Activated naive CD8-positive, alpha-beta T cell treated with anti-CD3 and anti-CD28 coated beads, Interleukin-2, amount 50 U/mL, for 16 hours (primary cell): ENCODE data around the gene RANBP10.

ENCODE experiments used
- DNase-seq: peaks from one replicate; pipeline ENCODE4 v3.0.0-alpha.2; 2020; ENCODE audit warnings: low read depth, low spot score

RANBP10 gene

GRCh38 chr16:67746846-67747245, 59.5 kb downstream of the RANBP10 start:
- DNase-seq: no peak

GRCh38 chr16:67741118-67741517, 65.2 kb downstream of the RANBP10 start:
- no peak for DNase-seq

- no peak for DNase-seq
Observed at GRCh38 chr16:67740391-67740790, 66.0 kb downstream of the RANBP10 start.

- no peak for DNase-seq
Observed at GRCh38 chr16:67736858-67737257, 69.5 kb downstream of the RANBP10 start.

GRCh38 chr16:67734731-67735201, 71.6 kb downstream of the RANBP10 start:
- no peak for DNase-seq

GRCh38 chr16:67733734-67734470, 72.5 kb downstream of the RANBP10 start:
- no peak for DNase-seq

- no peak for DNase-seq
Observed at GRCh38 chr16:67731753-67732095, 74.6 kb downstream of the RANBP10 start.

GRCh38 chr16:67731071-67731752, 75.1 kb downstream of the RANBP10 start:
- no peak for DNase-seq

GRCh38 chr16:67730326-67730725, 76.0 kb downstream of the RANBP10 start:
- DNase-seq: no peak

- no peak for DNase-seq
Observed at GRCh38 chr16:67729636-67730248, 76.6 kb downstream of the RANBP10 start.

- no peak for DNase-seq
Observed at GRCh38 chr16:67727521-67728485, 78.6 kb downstream of the RANBP10 start.

- DNase-seq: no peak
Observed at GRCh38 chr16:67726106-67727034, 80.0 kb downstream of the RANBP10 start.

GRCh38 chr16:67723911-67724305, 82.5 kb downstream of the RANBP10 start:
- DNase-seq: no peak

- no peak for DNase-seq
Observed at GRCh38 chr16:67723151-67723910, 83.0 kb downstream of the RANBP10 start.

GRCh38 chr16:67720236-67720635, 86.1 kb downstream of the RANBP10 start:
- DNase-seq: no peak

GRCh38 chr16:67719778-67720144, 86.6 kb downstream of the RANBP10 start:
- DNase-seq: no peak

- peak; percentile 94 for DNase-seq
Observed at GRCh38 chr16:67719048-67719777, 87.1 kb downstream of the RANBP10 start, which contains the start of gene GFOD2. Gene GFOD2, minus strand, starts transcription at chr16:67719316. Its CDS starts 33,601 bp downstream, at chr16:67685715.

- no peak for DNase-seq
Observed at GRCh38 chr16:67718668-67719047, 87.7 kb downstream of the RANBP10 start.

GRCh38 chr16:67716097-67716496, 90.3 kb downstream of the RANBP10 start:
- no peak for DNase-seq
